GM21786 (cell line): ENCODE data around the gene PLEKHA5.
"Not testable (repeated sequence)": the region's sequence is repeated elsewhere in the genome, so short reads cannot be mapped to it uniquely, and the experiment has no call there.

ENCODE experiments used
- ATAC-seq: cut with Tn5 transposase; IDR thresholded peaks from one replicate; pipeline ENCODE4 v1.9.1; 2021; ENCODE audit not compliant: unreplicated experiment

The PLEKHA5 gene

GRCh38 chr12:19276767-19277166 is 147.2 kb downstream of the PLEKHA5 start:
- ATAC-seq = no peak

DNA sequence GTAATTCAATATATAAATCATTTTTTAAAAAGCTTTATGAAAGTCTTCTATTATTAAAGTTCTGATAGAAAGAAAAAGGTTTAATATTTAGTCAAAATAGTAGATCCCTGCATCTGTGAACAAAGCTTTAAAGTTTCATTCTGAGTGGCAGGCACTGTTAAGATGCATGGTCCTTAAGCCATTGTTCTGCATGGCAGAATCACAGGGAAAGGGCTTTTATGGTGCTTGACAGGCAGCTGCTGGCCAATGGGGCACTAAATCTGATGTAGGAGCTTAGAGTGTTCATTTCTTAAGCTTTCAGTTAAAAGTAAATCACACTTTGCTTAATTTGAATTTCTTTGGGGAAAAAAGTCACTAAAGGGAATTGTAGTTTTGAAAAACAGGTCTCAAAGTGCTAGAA is 148.2 kb downstream of the PLEKHA5 start:
- no peak for ATAC-seq

DNA sequence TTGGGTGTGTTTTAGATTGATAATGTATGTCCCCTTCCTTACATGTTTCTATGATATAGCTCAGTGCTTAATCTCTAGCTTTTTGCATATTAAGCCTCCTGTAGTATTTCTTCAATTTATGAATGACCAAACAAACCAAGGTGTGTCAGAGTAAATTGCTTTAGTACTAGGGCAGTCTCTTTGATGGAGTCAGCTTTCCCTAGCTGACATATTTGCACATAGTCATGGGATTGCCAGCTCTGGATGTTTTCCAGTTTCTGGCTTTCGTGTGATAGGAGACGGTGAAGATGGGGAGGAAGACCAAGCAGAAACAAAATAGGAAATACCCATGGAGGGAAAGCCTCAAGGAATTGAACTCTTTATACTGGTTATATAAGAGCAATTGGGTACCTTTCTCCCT is 148.9 kb downstream of the PLEKHA5 start:
- no peak for ATAC-seq

DNA sequence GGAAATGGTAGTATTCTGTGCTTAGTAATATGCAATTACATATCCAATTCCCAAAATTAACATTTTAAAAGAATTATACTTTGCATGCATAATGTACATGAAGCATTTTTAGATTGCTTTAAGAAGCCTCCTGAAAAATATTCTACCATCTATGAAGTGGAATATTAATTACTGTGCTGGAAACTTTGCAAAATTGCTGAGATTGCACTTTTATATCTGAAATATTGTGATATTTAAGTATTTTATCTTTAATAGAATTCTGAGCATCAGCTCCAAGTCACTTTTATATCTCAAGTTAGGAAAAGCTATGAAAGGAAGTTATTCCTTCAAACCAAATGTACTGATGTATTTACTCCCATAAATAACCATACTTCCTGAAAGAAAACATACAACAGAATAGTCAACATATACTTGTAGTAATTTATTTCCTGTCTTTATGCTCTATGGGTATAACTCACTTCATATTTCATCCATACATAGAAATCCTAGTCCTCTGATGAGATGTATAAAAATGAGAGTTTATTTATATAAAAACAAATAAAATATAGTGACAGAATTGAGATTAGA is 152.7 kb downstream of the PLEKHA5 start:
- ATAC-seq = no peak

DNA sequence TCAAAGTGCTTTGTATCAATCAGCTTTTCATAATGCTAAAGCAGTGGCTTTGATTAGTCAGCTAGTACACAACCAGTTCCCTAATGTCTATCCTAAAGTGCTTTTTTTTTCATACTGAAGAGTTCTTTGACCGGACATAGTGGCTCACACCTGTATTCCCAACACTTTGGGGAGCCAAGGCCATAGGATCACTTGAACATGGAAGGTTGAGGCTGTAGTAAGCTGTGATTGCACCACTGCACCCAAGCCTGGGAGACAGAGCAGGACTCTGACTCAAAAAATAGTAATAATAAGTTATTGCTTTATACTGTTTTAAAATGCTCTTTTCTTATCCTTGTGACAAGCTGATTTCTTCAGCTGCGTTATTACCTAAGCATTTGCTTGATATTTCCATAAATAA is 155.1 kb downstream of the PLEKHA5 start:
- no peak for ATAC-seq

- ATAC-seq = no peak
Observed at GRCh38 chr12:19285793-19286448, 156.4 kb downstream of the PLEKHA5 start.

- no peak for ATAC-seq
Observed at GRCh38 chr12:19287302-19287701, 157.8 kb downstream of the PLEKHA5 start.

DNA sequence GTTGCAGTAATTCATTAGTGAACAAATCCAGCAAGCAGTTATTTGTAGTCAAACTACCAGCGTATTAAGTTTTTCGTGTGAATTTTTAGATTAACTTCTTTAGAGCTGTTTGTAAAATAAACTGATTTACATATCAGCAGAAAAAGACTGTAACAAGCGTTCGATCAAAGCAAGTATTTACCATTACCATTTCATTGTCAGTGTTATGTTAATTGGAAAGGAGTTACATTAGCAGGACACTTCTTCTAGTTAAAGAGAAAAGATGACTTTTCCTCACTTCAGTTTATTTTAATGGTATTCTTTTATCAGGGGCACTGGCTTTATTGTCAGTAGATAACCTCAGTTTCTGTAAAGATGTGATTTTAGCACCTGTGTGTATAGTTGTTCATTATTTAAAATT is 158.6 kb downstream of the PLEKHA5 start:
- ATAC-seq = no peak

DNA sequence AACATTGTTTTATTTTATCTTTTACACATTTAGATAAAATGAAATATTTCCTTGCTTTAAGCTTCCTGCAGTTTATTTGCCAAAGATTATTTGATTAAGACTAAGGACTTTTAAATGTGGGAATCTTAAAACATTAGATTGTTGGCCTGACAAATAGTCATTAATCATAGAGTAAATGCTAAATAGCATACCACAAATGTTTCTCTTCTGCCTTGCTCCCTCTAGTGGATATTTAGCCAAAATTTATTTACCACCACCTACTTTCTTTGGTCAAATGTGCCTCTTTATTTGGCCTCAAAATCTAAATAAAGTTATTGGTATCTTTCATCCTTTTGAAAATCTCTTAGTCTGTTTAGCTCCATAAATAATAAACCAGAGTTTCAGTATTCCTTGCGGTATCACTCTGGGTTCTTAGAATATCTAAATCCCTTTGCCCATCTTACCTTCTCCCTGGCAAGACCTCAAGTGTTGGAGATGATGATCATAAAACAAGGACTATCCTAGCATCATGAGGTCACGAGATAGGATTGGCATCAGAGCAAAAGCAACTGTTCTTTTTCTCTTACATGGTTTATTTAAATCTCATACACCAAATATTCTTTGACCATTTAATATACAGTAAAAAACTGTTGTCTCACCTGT is 159.2 kb downstream of the PLEKHA5 start:
- peak; percentile 72 for ATAC-seq

- ATAC-seq = no peak
Observed at GRCh38 chr12:19298836-19299605, 169.5 kb downstream of the PLEKHA5 start.

DNA sequence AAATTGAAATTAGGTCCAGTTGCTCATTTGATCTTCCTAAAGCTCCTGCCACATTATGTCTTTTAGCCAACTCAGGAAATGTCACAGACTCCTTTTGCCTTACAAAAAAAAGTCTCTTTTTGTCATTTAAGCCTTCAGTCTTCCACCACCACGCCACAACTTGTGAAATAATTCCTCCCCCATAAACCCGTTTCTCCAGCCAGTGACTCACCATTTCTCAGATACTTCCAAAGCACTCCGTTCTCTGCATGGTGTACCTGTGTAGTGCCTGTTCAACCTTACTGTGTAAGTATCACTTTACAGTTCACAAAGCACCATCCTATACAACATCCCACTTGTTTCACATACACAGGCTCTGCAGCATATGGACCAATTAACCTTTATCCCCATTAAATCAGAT is 170.2 kb downstream of the PLEKHA5 start:
- no peak for ATAC-seq

- no peak for ATAC-seq
Observed at GRCh38 chr12:19301223-19301622, 171.7 kb downstream of the PLEKHA5 start.

- no peak for ATAC-seq
Observed at GRCh38 chr12:19301688-19302087, 172.2 kb downstream of the PLEKHA5 start.

DNA sequence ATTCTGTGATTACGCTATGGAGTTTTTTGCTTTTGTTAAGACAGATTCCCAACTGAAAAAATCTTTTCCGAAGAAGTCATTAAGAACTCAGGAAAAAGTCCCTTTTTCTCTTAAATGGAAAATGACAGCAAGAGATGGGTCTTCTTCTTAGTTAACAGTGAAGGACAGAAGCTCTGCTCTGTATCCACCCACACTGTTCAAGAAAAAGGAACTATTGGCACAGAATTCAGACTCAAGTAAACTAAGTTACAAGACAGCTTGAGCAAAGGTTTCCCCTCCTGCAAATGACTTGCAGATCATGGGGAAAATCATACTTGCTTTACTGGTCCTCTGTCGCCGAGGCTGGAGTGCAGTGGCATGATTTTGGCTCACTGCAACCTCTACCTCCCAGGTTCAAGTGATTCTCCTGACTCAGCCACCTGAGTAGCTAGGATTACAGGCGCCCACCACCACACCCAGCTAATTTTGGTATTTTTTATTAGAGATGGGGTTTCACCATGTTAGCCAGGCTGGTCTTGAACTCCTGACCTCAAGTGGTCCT is 172.6 kb downstream of the PLEKHA5 start:
- ATAC-seq = no peak

DNA sequence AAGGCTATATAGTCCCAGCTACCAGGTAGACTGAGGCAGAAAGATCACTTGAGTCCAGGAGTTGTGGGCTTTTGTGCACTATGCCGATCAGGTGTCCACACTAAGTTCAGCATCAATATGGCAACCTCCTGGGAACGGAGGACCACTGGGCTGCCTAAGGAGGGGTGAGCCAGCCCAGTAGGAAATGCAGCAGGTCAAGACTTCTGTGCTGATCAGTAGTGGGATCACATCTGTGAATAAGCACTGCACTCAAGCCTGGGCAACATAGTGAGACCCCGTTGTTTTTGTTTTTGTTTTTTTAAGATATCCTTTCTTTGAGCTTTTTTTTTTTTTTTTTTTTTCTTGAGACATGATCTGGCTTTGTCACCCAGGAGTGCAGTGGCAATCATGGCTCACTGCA is 174.0 kb downstream of the PLEKHA5 start:
- no peak for ATAC-seq

GRCh38 chr12:19304149-19304750 is 174.7 kb downstream of the PLEKHA5 start:
- ATAC-seq = no peak

GRCh38 chr12:19305621-19306020 is 176.1 kb downstream of the PLEKHA5 start:
- not testable (repeated sequence) for ATAC-seq

- ATAC-seq = no peak
Observed at GRCh38 chr12:19306366-19306765, 176.8 kb downstream of the PLEKHA5 start.

DNA sequence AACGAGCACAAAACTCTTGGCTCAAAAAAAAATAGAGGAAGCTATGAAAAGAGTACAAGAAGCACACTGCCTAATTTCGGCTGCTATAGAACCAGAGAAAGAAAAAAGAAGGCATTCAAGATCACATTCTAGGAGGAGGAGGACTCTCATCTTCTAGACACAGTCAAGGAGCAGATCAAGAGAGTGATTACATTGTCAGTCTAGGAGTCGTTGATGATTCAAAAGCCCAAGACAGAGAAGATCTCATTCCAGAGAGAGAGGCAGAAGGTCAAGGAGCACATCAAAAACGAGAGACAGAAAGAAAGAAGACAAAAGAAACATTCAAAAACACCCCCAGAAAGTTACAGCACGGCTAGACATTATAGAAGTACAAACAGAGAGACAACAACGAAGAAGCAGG is 177.9 kb downstream of the PLEKHA5 start:
- no peak for ATAC-seq

- ATAC-seq = no peak
Observed at GRCh38 chr12:19311165-19311564, 181.6 kb downstream of the PLEKHA5 start.

DNA sequence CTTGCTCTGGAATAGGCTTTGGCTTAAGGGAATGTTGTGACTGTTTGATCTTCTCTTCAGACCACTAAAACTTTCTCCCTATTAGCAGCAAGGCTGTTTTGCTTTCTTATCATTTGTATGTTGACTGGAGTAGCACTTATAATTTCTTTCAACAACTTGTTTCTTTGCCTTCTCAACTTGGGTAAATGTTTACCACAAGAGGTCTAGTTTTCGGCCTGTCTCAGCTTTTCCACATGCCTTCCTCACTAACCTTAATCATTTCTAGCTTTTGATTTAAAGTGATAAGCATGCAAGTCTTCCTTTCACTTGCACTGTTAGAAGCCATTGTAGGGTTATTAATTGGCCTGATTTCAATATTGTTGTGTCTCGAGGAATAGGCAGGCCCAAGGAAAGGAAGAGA is 183.1 kb downstream of the PLEKHA5 start:
- ATAC-seq = no peak
